H9 (cell line): ENCODE measurements around the gene ITPKC. TPM values are rescaled to one million over a fixed set of nuclear protein-coding genes. Genes with fewer than 3 reads are reported as not detected.

Source experiments
- DNase-seq: peaks from one replicate; pipeline ENCODE4 v3.0.0-alpha.2; 2017
- H2AFZ ChIP-seq: one replicate; pipeline ENCODE4 v1.6.1; 2013; ENCODE audit warnings: mild to moderate bottlenecking, low read length, control low read depth, moderate library complexity
- H2AK5ac ChIP-seq: 2 replicates; pipeline ENCODE4 v1.6.1; 2013; ENCODE audit warnings: low read length, control low read depth, mixed read lengths; ENCODE audit not compliant: insufficient read length
- H2BK120ac ChIP-seq: one replicate; pipeline ENCODE4 v1.6.1; 2013; ENCODE audit warnings: low read depth, mild to moderate bottlenecking, low read length, control low read depth, inconsistent platforms; ENCODE audit not compliant: poor library complexity, severe bottlenecking
- H2BK12ac ChIP-seq: 2 replicates; pipeline ENCODE4 v1.6.1; 2013; ENCODE audit warnings: low read length, control low read depth, mixed read lengths, low read depth; ENCODE audit not compliant: insufficient read length
- H2BK15ac ChIP-seq: 2 replicates; pipeline ENCODE4 v1.6.1; 2013; ENCODE audit warnings: low read depth, low read length, control low read depth
- H2BK20ac ChIP-seq: one replicate; pipeline ENCODE4 v1.6.1; 2013; ENCODE audit warnings: low read depth, mild to moderate bottlenecking, low read length, control low read depth, inconsistent platforms; ENCODE audit not compliant: poor library complexity, severe bottlenecking
- H2BK5ac ChIP-seq: 2 replicates; pipeline ENCODE4 v1.6.1; 2013; ENCODE audit warnings: low read length, control low read depth, mixed read lengths; ENCODE audit not compliant: insufficient read length
- H3K14ac ChIP-seq: 2 replicates; pipeline ENCODE4 v1.6.1; 2013; ENCODE audit warnings: low read length, control low read depth; ENCODE audit not compliant: insufficient read depth
- H3K18ac ChIP-seq: 2 replicates; pipeline ENCODE4 v1.6.1; 2013; ENCODE audit warnings: low read depth, mild to moderate bottlenecking, mixed read lengths, low read length, control low read depth; ENCODE audit not compliant: insufficient read length
- H3K23ac ChIP-seq: 2 replicates; pipeline ENCODE4 v1.6.1; 2013; ENCODE audit warnings: low read length, control low read depth, mixed read lengths, low read depth; ENCODE audit not compliant: insufficient read length
- H3K23me2 ChIP-seq: 2 replicates; pipeline ENCODE4 v1.6.1; 2013; ENCODE audit warnings: low read depth, mild to moderate bottlenecking, mixed read lengths, low read length, control low read depth; ENCODE audit not compliant: insufficient read length, poor library complexity, severe bottlenecking
- H3K27ac ChIP-seq: 2 replicates; pipeline ENCODE4 v1.5.1; 2013; ENCODE audit warnings: low read length, control low read depth, mixed read lengths, low read depth; ENCODE audit not compliant: insufficient read length
- H3K27me3 ChIP-seq: 2 replicates; pipeline ENCODE4 v1.6.1; 2013; ENCODE audit warnings: low read length, control low read depth, inconsistent platforms; ENCODE audit not compliant: insufficient read depth
- H3K4ac ChIP-seq: 2 replicates; pipeline ENCODE4 v1.6.1; 2013; ENCODE audit warnings: low read depth, mild to moderate bottlenecking, control low read depth, inconsistent platforms, low read length, moderate library complexity
- H3K4me1 ChIP-seq: 2 replicates; pipeline ENCODE4 v1.6.1; 2013; ENCODE audit warnings: low read length, control low read depth, inconsistent platforms; ENCODE audit not compliant: insufficient read depth
- H3K4me2 ChIP-seq: 2 replicates; pipeline ENCODE4 v1.6.1; 2013; ENCODE audit warnings: low read length, control low read depth, mixed read lengths; ENCODE audit not compliant: insufficient read length, insufficient read depth
- H3K56ac ChIP-seq: 2 replicates; pipeline ENCODE4 v1.6.1; 2013; ENCODE audit warnings: low read depth, mild to moderate bottlenecking, mixed read lengths, low read length, control low read depth; ENCODE audit not compliant: insufficient read length
- H3K79me1 ChIP-seq: 2 replicates; pipeline ENCODE4 v1.6.1; 2013; ENCODE audit warnings: low read depth, mild to moderate bottlenecking, moderate library complexity, low read length, control low read depth, inconsistent platforms; ENCODE audit not compliant: insufficient read depth, poor library complexity, severe bottlenecking
- H3K79me2 ChIP-seq: 2 replicates; pipeline ENCODE4 v1.6.1; 2013; ENCODE audit warnings: low read length, control low read depth, inconsistent platforms; ENCODE audit not compliant: insufficient read depth
- H3K9ac ChIP-seq: 2 replicates; pipeline ENCODE4 v1.6.1; 2013; ENCODE audit warnings: low read length, control low read depth, mixed read lengths; ENCODE audit not compliant: insufficient read length; ENCODE audit errors: extremely low read depth
- H3K9me3 ChIP-seq: one replicate; pipeline ENCODE4 v1.6.1; 2013; ENCODE audit warnings: low read depth, low read length, inconsistent platforms; ENCODE audit not compliant: control insufficient read depth
- H3T11ph ChIP-seq: one replicate; pipeline ENCODE4 v1.6.1; 2013; ENCODE audit warnings: mild to moderate bottlenecking, low read length, control low read depth, inconsistent platforms
- H4K20me1 ChIP-seq: one replicate; pipeline ENCODE4 v1.6.1; 2013; ENCODE audit not compliant: control insufficient read depth, insufficient read length, insufficient read depth
- H4K5ac ChIP-seq: 2 replicates; pipeline ENCODE4 v1.6.1; 2013; ENCODE audit warnings: low read depth, mild to moderate bottlenecking, mixed read lengths, low read length, control low read depth; ENCODE audit not compliant: insufficient read length
- H4K8ac ChIP-seq: replicated peaks from 2 replicates; pipeline ENCODE4 v1.6.1; 2013; ENCODE audit warnings: low read length, control low read depth, mixed read lengths, low read depth; ENCODE audit not compliant: insufficient read length
- H4K91ac ChIP-seq: 2 replicates; pipeline ENCODE4 v1.6.1; 2013; ENCODE audit warnings: low read depth, mild to moderate bottlenecking, moderate library complexity, mixed read lengths, low read length, control low read depth; ENCODE audit not compliant: insufficient read length
- H3K27ac Mint-ChIP-seq, 3 experiments: 2 replicates in 2 of 3; 3 replicates in 1 of 3; pipeline ENCODE4 v1.8.0; 2020 to 2021; ENCODE audit warnings: mixed read lengths in 3 of 3, mild to moderate bottlenecking in 1 of 3, moderate library complexity in 1 of 3
- H3K27me3 Mint-ChIP-seq: 2 replicates; pipeline ENCODE4 v1.8.0; 2021; ENCODE audit warnings: low read depth, mild to moderate bottlenecking, moderate library complexity, mixed read lengths
- H3K36me3 Mint-ChIP-seq, 3 experiments: 2 replicates in 2 of 3; 3 replicates in 1 of 3; pipeline ENCODE4 v1.8.0; 2020 to 2021; ENCODE audit warnings: low read depth in 3 of 3, mixed read lengths in 3 of 3; ENCODE audit not compliant: insufficient read depth in 1 of 3
- H3K4me1 Mint-ChIP-seq, 2 experiments: 2 replicates each; pipeline ENCODE4 v1.8.0; 2020; ENCODE audit warnings: mixed read lengths in 2 of 2
- H3K4me3 Mint-ChIP-seq, 2 experiments: 2 replicates in 1 of 2; 3 replicates in 1 of 2; pipeline ENCODE4 v1.8.0; 2020 to 2021; ENCODE audit warnings: mild to moderate bottlenecking in 2 of 2, mixed read lengths in 2 of 2, moderate library complexity in 1 of 2
- H3K9me3 Mint-ChIP-seq, 2 experiments: 2 replicates in 1 of 2; 3 replicates in 1 of 2; pipeline ENCODE4 v1.8.0; 2020; ENCODE audit warnings: mild to moderate bottlenecking in 2 of 2, mixed read lengths in 2 of 2, moderate library complexity in 1 of 2
- WGBS: extraction: QIAGEN DNeasy Blood & Tissue Kit; methylation state at CpG from one replicate; pipeline ENCODE4 v1.1.7; 2013; ENCODE audit warnings: missing lambda C conversion rate, low lambda C conversion rate, mixed read lengths; ENCODE audit not compliant: insufficient read length; ENCODE audit errors: extremely low coverage; 5-methylcytosine and 5-hydroxymethylcytosine counted together
- total RNA-seq: library from RNA; stranded (reverse); gene quantifications from 2 replicates; pipeline ENCODE4 v1.2.1, GENCODE V29; 2021
- TF ChIP-seq, protein P1 (sequence below): fragments of 200-600 bp; sonication (generic); conservative IDR thresholded peaks from 3 replicates; pipeline ENCODE4 v1.8.0; 2021; ENCODE audit warnings: antibody characterized with exemption, mild to moderate bottlenecking

ITPKC gene
- total RNA-seq, 1 experiment from 2014 or later = 11.2 TPM

- H3K9me3 ChIP-seq = no peaks in the 10 kb centered on the region
- H3K27me3 Mint-ChIP-seq = no peaks in the 10 kb centered on the region
- H2AFZ ChIP-seq = no peak overlapping the region
- H4K8ac ChIP-seq = no peak overlapping the region
- no peak overlapping the region for H3K27ac ChIP-seq
- peaks cover 0 to 3% of the 10 kb centered on the region in 2 experiments; a peak in 2 of 5 replicates for H3K9me3 Mint-ChIP-seq
- peaks cover 2% of the 10 kb centered on the region; the same call in 1 of the 2 replicates for H3K79me2 ChIP-seq
- no peak for DNase-seq
- no peak overlapping the region for H4K91ac ChIP-seq
- WGBS = no CpG with 5 or more reads among the region's 4 CpGs
- H3K4me1 ChIP-seq = no peaks in the 10 kb centered on the region
- H3K23me2 ChIP-seq = no peaks in the 10 kb centered on the region
- no peak overlapping the region for H3K18ac ChIP-seq
- H3K27me3 ChIP-seq = no peaks in the 10 kb centered on the region
- H3K4ac ChIP-seq = no peak overlapping the region
- TF ChIP-seq, protein P1, sequence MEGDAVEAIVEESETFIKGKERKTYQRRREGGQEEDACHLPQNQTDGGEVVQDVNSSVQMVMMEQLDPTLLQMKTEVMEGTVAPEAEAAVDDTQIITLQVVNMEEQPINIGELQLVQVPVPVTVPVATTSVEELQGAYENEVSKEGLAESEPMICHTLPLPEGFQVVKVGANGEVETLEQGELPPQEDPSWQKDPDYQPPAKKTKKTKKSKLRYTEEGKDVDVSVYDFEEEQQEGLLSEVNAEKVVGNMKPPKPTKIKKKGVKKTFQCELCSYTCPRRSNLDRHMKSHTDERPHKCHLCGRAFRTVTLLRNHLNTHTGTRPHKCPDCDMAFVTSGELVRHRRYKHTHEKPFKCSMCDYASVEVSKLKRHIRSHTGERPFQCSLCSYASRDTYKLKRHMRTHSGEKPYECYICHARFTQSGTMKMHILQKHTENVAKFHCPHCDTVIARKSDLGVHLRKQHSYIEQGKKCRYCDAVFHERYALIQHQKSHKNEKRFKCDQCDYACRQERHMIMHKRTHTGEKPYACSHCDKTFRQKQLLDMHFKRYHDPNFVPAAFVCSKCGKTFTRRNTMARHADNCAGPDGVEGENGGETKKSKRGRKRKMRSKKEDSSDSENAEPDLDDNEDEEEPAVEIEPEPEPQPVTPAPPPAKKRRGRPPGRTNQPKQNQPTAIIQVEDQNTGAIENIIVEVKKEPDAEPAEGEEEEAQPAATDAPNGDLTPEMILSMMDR = no peak
- no peak overlapping the region for H2BK5ac ChIP-seq
- no peak overlapping the region for H2BK120ac ChIP-seq
- peaks cover 14 to 59% (median 30%) of the 10 kb centered on the region in 3 experiments; a peak in 6 of 7 replicates for H3K36me3 Mint-ChIP-seq
- H2BK15ac ChIP-seq = no peak overlapping the region
- no peak overlapping the region for H3K4me2 ChIP-seq
- H3T11ph ChIP-seq = no peak overlapping the region
- H3K14ac ChIP-seq = no peak overlapping the region
- H3K23ac ChIP-seq = no peak overlapping the region
- no peak overlapping the region for H3K27ac Mint-ChIP-seq
- H3K56ac ChIP-seq = no peak overlapping the region
- H3K79me1 ChIP-seq = no peaks in the 10 kb centered on the region
- no peak overlapping the region for H2AK5ac ChIP-seq
- H2BK12ac ChIP-seq = no peak overlapping the region
- H3K4me1 Mint-ChIP-seq = peaks cover 4 to 12% of the 10 kb centered on the region in 2 experiments
- no peak overlapping the region for H2BK20ac ChIP-seq
- no peak overlapping the region for H3K9ac ChIP-seq
- H3K4me3 Mint-ChIP-seq = no peak overlapping the region
- H4K20me1 ChIP-seq = no peaks in the 10 kb centered on the region
- no peak overlapping the region for H4K5ac ChIP-seq
Observed at GRCh38 chr19:40724315-40724714, 7.4 kb downstream of the ITPKC start.
